ENCODE data around the gene SDK1.

The SDK1 gene

GRCh38 chr7:4162884-4163564 is 862.0 kb downstream of the SDK1 start:
- TF ChIP-seq ZNF777 (tag by site-specific recombination; IDR thresholded peaks at IDR 0.05; ENCODE audit: borderline replicate concordance) (no peak), HOXA7 (CRISPR knock-in tag; IDR thresholded peaks at IDR 0.05; ENCODE audit: borderline replicate concordance) (no peak), ZBTB8A (tag by site-specific recombination; IDR thresholded peaks at IDR 0.05) (no peak), GLIS1 (tag by site-specific recombination; IDR thresholded peaks at IDR 0.05) (no peak), ZNF121 (tag by site-specific recombination; IDR thresholded peaks at IDR 0.05) (no peak), EGR2 (tag by site-specific recombination; IDR thresholded peaks at IDR 0.05; ENCODE audit: low read depth) (no peak), ZNF621 (tag by site-specific recombination; IDR thresholded peaks at IDR 0.05) (no peak), OVOL3 (tag by site-specific recombination; IDR thresholded peaks at IDR 0.05) (no peak), ZNF585B (tag by site-specific recombination; IDR thresholded peaks at IDR 0.05) (no peak), ZNF280D (tag by site-specific recombination; IDR thresholded peaks at IDR 0.05) (no peak)
- TF ChIP-seq, protein P1, sequence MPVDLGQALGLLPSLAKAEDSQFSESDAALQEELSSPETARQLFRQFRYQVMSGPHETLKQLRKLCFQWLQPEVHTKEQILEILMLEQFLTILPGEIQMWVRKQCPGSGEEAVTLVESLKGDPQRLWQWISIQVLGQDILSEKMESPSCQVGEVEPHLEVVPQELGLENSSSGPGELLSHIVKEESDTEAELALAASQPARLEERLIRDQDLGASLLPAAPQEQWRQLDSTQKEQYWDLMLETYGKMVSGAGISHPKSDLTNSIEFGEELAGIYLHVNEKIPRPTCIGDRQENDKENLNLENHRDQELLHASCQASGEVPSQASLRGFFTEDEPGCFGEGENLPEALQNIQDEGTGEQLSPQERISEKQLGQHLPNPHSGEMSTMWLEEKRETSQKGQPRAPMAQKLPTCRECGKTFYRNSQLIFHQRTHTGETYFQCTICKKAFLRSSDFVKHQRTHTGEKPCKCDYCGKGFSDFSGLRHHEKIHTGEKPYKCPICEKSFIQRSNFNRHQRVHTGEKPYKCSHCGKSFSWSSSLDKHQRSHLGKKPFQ (tag by site-specific recombination; IDR thresholded peaks at IDR 0.05), result no peak
- TF ChIP-seq, protein P2, sequence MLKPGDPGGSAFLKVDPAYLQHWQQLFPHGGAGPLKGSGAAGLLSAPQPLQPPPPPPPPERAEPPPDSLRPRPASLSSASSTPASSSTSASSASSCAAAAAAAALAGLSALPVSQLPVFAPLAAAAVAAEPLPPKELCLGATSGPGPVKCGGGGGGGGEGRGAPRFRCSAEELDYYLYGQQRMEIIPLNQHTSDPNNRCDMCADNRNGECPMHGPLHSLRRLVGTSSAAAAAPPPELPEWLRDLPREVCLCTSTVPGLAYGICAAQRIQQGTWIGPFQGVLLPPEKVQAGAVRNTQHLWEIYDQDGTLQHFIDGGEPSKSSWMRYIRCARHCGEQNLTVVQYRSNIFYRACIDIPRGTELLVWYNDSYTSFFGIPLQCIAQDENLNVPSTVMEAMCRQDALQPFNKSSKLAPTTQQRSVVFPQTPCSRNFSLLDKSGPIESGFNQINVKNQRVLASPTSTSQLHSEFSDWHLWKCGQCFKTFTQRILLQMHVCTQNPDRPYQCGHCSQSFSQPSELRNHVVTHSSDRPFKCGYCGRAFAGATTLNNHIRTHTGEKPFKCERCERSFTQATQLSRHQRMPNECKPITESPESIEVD (tag by site-specific recombination; IDR thresholded peaks at IDR 0.05), result no peak
- ChIA-PET POLR2A (no interaction called here), CTCF (no interaction called here)
- H3K9me3 ChIP-seq (ENCODE audit: control insufficient read depth, insufficient read depth, low read depth, low read length), result no peaks in the 10 kb centered on the region
- no peaks in the 10 kb centered on the region for H3K4me1 ChIP-seq (ENCODE audit: control insufficient read depth, insufficient read depth, low read length)
- no peak overlapping the region for H3K27ac ChIP-seq (ENCODE audit: extremely low read depth, low read depth, low read length)
- no peaks in the 10 kb centered on the region for H3K36me3 ChIP-seq (ENCODE audit: control insufficient read depth in 2 of 2, insufficient read depth in 1 of 2, low read length in 2 of 2)
- no peak overlapping the region for H3K4me3 ChIP-seq (ENCODE audit: low read depth, low read length)

DNA sequence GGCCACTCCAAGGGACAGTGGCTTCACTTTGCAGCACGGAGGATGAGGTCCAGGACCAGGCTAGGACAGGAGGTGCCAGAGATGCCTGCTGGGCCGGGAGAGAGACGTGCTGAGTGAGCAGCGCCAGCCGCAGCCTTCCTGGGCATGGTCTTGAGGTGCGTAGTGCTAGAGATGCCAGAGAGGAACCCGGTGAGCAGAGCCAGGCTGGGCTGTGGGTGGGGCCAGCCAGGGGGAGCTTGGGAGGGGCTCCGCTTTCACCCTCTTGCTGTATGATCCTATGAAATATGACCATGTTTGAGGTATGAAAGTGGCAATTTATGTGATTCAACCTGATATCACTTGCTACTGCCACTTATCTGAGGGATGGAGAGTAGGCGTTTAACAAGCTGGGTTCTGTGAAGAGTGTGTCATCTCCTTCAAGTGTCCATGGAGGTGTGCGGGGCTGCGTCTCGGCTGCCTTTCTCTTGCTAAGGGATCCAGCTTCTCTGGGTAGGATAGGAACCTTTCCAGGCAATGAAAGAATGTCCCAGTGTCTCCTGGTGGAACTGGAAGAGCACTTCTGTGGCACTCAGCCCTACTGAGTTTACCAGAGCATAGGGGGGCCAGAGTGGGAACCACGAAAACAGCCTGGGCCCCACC is 862.6 kb downstream of the SDK1 start:
- POLR2A ChIA-PET, result no interaction called here
- Histone ChIP-seq H3K4me3 (ENCODE audit: low read depth, low read length) (no peak overlapping the region), H3K27ac (ENCODE audit: extremely low read depth, low read depth, low read length) (no peak overlapping the region), H3K36me3 (ENCODE audit: control insufficient read depth in 2 of 2, insufficient read depth in 1 of 2, low read length in 2 of 2) (no peaks in the 10 kb centered on the region), H3K4me1 (ENCODE audit: control insufficient read depth, insufficient read depth, low read length) (no peaks in the 10 kb centered on the region), H3K9me3 (ENCODE audit: control insufficient read depth, insufficient read depth, low read depth, low read length) (no peaks in the 10 kb centered on the region)
- CTCF ChIA-PET, result no interaction called here
- TF ChIP-seq, protein P3, sequence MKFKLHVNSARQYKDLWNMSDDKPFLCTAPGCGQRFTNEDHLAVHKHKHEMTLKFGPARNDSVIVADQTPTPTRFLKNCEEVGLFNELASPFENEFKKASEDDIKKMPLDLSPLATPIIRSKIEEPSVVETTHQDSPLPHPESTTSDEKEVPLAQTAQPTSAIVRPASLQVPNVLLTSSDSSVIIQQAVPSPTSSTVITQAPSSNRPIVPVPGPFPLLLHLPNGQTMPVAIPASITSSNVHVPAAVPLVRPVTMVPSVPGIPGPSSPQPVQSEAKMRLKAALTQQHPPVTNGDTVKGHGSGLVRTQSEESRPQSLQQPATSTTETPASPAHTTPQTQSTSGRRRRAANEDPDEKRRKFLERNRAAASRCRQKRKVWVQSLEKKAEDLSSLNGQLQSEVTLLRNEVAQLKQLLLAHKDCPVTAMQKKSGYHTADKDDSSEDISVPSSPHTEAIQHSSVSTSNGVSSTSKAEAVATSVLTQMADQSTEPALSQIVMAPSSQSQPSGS (tag by site-specific recombination; IDR thresholded peaks at IDR 0.05; ENCODE audit: low read depth), result no peak
- TF ChIP-seq ZNF510 (tag by site-specific recombination; IDR thresholded peaks at IDR 0.05; ENCODE audit: insufficient replicate concordance), result no peak
- no peak for TF ChIP-seq ZNF664 (tag by site-specific recombination; IDR thresholded peaks at IDR 0.05)
- TF ChIP-seq ZNF558 (tag by site-specific recombination; IDR thresholded peaks at IDR 0.05), result no peak
- no peak for TF ChIP-seq ZNF175 (tag by site-specific recombination; IDR thresholded peaks at IDR 0.05)
- TF ChIP-seq, protein P4, sequence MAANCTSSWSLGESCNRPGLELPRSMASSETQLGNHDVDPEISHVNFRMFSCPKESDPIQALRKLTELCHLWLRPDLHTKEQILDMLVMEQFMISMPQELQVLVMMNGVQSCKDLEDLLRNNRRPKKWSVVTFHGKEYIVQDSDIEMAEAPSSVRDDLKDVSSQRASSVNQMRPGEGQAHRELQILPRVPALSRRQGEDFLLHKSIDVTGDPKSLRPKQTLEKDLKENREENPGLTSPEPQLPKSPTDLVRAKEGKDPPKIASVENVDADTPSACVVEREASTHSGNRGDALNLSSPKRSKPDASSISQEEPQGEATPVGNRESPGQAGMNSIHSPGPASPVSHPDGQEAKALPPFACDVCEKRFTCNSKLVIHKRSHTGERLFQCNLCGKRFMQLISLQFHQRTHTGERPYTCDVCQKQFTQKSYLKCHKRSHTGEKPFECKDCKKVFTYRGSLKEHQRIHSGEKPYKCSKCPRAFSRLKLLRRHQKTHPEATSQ (tag by site-specific recombination; IDR thresholded peaks at IDR 0.05), result no peak
- no peak for TF ChIP-seq ZFP69B (tag by site-specific recombination; IDR thresholded peaks at IDR 0.05)
- no peak for TF ChIP-seq ZNF837 (tag by site-specific recombination; IDR thresholded peaks at IDR 0.05)
- TF ChIP-seq AEBP2 (tag by site-specific recombination; IDR thresholded peaks at IDR 0.05; ENCODE audit: borderline replicate concordance), result no peak

All from HEK293 (cell line).